HCEC 1CT (cell line): ENCODE data around the gene CELSR2.

Experiments
- DNase-seq: peaks from one replicate; pipeline ENCODE4 v3.0.0-alpha.2; 2017

The CELSR2 gene

DNA sequence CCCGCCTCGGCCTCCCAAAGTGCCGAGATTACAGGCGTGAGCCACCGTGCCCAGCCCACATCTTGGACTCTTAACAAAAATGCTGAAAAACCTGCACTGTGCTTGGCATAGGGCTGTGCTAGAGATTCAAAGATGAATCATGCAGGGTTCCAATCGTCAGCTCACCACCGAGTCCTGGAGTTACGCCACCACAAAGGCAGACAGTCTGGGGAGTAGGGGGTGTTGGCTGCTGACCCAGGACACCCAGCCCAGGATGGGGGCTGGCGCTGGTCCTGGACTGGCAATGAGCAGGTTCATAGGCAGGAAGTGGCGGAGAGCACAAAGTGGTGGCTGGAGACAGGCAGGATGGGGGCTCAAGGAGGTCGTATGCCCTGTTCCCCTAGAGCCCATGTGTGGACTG lies 17.6 kb downstream of the CELSR2 start:
- peak; percentile 59 for DNase-seq

DNA sequence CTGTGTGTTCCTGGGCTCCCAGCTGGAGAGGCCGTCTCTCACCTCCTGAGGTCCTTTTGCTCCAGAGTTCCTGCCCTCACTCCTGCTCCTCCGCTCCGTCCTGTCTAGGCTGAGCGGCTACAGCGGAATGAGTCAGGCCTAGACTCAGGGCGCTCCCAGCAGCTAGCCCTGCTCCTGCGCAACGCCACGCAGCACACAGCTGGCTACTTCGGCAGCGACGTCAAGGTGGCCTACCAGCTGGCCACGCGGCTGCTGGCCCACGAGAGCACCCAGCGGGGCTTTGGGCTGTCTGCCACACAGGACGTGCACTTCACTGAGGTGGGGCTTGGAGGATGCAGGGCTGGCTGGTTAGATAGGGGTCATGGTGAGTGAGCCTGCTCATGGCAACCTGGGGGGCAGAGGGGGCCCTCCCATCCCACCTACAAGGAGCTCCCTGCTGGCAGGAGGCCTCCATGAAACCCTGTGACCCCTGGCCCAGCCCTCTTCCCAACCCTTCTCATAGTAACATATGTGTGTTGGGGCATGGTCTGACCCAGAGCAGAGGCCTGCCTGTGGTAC lies 18.5 kb downstream of the CELSR2 start:
- DNase-seq = no peak

DNA sequence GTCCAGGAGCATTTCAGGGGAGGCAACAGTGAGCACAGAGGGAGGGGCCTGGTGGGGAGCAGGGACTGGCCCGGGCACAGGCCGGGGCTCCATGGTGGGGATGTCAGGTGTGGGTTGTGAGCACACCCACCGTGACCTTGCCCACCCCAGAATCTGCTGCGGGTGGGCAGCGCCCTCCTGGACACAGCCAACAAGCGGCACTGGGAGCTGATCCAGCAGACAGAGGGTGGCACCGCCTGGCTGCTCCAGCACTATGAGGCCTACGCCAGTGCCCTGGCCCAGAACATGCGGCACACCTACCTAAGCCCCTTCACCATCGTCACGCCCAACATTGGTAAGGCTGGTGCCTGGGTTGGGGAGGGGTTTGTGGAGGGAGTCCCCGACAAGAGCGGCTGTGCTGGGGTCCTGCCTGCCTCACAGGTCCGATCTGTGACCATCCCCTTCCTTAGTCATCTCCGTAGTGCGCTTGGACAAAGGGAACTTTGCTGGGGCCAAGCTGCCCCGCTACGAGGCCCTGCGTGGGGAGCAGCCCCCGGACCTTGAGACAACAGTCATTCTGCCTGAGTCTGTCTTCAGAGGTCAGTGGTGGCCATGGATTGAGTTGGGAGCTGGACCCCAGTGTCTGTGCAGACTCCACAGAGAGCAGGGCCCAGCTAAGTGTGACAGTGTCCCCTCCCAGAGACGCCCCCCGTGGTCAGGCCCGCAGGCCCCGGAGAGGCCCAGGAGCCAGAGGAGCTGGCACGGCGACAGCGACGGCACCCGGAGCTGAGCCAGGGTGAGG lies 19.3 kb downstream of the CELSR2 start:
- DNase-seq = no peak

DNA sequence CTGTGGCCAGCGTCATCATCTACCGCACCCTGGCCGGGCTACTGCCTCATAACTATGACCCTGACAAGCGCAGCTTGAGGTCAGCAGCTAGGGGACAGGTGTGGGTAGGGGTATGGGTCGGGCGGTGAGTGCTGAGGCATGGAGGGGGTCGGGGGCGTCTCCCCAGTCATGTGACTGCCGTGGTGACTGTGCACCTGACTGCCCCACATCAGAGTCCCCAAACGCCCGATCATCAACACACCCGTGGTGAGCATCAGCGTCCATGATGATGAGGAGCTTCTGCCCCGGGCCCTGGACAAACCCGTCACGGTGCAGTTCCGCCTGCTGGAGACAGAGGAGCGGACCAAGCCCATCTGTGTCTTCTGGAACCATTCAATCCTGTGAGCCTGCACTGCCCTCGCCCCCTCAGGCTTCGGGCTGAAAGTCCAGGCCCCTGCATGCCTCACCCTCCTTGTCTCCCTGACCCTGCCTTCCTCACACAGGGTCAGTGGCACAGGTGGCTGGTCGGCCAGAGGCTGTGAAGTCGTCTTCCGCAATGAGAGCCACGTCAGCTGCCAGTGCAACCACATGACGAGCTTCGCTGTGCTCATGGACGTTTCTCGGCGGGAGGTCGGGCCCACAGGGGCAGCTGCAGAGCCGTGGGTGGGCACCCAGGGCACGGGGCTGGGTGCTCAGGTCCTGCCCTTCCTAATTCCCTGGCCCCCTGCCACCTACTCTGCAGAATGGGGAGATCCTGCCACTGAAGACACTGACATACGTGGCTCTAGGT lies 20.1 kb downstream of the CELSR2 start:
- no peak for DNase-seq

DNA sequence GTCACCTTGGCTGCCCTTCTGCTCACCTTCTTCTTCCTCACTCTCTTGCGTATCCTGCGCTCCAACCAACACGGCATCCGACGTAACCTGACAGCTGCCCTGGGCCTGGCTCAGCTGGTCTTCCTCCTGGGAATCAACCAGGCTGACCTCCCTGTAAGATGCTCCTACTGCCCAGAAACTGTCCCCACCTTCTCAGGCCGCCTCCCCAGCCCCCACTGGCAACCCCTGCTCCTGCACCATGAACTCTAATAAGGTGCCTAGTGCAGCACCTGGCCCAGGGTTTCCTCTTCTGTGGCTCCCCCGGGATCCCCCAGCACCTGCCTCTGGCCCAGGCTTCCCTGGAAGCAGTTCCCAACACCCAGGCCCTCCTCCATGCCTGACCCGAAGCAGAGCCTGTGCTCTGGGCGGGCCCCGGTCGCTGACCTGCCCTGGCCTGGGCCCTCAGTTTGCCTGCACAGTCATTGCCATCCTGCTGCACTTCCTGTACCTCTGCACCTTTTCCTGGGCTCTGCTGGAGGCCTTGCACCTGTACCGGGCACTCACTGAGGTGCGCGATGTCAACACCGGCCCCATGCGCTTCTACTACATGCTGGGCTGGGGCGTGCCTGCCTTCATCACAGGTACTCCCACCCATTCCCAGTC lies 20.8 kb downstream of the CELSR2 start:
- DNase-seq = no peak

DNA sequence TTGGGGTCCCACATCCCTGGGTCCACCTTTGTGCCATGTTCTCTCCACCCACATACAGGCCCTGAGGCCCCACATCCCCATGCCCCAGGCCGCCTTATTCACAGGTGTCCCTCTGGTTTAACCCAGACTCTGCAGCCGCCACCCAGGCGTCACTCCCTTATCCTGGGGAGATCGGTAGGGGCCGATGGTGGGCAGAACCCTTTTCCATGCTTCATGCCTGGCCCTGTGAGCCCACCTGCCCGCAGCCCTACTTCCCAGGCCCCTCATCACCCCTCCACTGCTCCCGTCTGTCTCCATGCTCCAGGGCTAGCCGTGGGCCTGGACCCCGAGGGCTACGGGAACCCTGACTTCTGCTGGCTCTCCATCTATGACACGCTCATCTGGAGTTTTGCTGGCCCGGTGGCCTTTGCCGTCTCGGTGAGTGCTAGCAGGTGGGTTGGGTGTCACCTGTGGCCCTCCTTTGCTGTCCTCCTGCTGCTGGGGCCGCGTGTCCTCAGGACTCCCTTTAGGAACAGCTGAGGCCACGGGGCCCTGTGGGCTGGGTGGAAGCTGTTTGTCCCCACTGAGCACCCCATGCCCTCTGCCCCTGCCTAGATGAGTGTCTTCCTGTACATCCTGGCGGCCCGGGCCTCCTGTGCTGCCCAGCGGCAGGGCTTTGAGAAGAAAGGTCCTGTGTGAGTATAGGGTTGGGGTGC lies 21.4 kb downstream of the CELSR2 start:
- DNase-seq = no peak

DNA sequence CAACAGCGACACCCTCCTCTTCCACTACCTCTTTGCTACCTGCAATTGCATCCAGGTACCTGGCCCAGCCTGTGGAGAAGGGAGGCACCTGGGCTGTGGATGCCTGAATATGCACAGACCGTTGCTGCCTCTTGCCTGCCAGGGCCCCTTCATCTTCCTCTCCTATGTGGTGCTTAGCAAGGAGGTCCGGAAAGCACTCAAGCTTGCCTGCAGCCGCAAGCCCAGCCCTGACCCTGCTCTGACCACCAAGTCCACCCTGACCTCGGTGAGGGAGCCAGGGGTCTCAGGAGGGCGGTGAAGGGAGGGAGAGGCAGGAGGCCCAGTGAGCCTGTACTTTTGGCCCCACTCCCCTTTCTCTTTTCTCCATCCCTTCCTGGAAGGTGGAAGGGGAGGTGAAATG lies 22.1 kb downstream of the CELSR2 start:
- no peak for DNase-seq

DNA sequence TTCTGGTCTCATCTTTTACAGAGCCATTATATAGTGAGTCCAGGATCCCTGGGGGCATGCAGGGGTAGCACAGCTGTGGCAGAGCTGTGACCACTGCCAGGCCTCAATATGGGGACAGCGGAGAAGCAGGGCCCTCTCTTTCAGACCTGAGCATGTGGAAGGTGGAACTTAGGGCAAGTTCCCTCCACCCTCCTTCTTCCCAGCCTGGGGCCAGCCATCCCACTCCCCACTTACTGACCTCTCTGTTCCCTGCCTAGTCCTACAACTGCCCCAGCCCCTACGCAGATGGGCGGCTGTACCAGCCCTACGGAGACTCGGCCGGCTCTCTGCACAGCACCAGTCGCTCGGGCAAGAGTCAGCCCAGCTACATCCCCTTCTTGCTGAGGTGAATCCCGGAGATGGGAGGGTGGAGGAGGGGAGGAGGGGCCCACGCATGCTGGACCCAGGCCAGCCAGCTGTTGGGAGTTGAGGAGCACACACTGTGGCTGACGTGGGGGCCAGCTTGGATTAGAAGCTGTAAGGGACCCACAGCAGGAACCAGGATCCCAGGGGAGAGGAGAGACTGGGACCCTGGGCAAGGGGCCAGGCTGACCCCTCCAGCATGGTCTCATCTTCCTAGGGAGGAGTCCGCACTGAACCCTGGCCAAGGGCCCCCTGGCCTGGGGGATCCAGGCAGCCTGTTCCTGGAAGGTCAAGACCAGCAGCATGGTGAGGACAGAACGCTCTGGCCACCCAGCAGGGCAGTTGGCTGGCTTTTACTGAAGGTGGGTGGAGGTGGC lies 22.9 kb downstream of the CELSR2 start:
- DNase-seq = no peak

DNA sequence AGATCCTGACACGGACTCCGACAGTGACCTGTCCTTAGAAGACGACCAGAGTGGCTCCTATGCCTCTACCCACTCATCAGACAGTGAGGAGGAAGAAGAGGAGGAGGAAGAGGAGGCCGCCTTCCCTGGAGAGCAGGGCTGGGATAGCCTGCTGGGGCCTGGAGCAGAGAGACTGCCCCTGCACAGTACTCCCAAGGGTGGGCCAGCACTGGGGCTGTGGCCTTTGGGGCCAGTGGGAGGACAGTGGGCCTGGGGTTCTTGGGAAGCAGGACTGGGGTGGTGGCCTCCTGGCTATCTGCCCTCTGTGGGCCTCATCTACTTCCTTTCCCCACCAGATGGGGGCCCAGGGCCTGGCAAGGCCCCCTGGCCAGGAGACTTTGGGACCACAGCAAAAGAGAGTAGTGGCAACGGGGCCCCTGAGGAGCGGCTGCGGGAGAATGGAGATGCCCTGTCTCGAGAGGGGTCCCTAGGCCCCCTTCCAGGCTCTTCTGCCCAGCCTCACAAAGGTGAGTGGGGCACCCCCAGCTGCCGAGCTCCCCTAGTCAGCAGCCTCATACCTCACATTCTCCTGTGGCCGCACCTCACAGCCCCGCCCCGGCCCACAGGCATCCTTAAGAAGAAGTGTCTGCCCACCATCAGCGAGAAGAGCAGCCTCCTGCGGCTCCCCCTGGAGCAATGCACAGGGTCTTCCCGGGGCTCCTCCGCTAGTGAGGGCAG lies 23.6 kb downstream of the CELSR2 start:
- DNase-seq = no peak

DNA sequence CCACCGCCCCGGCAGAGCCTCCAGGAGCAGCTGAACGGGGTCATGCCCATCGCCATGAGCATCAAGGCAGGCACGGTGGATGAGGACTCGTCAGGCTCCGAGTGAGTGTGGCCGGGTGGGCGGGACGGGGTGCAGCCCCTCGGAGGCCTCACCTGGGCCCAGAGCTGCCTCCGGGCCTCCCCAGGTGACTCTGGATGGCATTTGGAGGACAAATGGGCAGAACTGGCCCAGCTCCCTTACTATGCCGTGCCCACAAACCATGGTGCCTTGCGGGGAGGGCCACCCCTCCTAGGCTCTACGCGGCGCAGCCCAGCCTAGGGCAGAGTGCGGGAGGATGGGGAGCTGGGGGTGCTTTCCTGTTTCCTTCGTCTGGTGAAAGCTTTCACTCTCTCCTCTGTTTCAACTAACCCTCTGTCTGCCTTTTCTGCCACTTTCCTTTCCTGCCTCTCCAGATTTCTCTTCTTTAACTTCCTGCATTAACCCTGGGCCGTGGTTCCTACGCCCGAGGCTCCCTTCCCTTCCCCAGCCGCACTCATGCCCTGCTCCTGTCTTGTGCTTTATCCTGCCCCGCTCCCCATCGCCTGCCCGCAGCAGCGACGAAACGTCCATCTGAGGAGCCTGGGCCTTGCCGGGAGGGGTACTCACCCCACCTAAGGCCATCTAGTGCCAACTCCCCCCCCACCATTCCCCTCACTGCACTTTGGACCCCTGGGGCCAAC lies 24.4 kb downstream of the CELSR2 start:
- DNase-seq = no peak

DNA sequence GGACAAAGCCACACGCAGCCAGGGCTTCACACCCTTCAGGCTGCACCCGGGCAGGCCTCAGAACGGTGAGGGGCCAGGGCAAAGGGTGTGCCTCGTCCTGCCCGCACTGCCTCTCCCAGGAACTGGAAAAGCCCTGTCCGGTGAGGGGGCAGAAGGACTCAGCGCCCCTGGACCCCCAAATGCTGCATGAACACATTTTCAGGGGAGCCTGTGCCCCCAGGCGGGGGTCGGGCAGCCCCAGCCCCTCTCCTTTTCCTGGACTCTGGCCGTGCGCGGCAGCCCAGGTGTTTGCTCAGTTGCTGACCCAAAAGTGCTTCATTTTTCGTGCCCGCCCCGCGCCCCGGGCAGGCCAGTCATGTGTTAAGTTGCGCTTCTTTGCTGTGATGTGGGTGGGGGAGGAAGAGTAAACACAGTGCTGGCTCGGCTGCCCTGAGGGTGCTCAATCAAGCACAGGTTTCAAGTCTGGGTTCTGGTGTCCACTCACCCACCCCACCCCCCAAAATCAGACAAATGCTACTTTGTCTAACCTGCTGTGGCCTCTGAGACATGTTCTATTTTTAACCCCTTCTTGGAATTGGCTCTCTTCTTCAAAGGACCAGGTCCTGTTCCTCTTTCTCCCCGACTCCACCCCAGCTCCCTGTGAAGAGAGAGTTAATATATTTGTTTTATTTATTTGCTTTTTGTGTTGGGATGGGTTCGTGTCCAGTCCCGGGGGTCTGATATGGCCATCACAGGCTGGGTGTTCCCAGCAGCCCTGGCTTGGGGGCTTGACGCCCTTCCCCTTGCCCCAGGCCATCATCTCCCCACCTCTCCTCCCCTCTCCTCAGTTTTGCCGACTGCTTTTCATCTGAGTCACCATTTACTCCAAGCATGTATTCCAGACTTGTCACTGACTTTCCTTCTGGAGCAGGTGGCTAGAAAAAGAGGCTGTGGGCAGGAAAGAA lies 25.5 kb downstream of the CELSR2 start:
- DNase-seq = peak; percentile 44

DNA sequence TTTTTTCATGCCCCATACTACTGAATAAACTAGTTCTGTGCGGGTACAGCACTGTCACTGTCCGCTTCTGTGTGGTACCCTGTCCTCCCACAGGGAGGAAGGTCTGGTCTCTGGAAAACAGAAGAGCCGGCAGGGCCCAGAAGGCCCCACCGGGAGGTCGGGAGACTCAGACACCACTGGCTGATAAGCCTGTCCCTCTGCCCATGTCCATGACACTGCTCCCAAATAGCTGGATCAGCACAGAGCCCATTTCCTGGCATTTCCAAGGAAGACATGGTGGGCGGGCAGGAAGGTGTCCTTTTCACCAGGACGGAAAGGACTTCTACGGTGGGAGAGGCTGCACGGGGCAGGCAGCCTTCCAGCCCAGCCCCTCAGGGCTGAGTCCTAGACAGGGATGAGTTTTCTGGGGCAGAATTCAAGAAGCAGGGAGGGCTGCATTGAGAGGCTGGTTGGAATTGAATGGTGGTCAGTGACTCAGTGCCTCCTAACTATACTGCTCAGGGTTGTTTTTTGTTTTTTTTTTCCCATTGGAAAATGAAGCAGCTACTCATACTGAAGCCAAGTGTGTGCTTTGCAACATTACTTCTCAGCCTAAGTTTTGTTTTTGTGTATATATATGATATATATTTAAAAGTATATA lies 26.5 kb downstream of the CELSR2 start:
- DNase-seq = no peak

DNA sequence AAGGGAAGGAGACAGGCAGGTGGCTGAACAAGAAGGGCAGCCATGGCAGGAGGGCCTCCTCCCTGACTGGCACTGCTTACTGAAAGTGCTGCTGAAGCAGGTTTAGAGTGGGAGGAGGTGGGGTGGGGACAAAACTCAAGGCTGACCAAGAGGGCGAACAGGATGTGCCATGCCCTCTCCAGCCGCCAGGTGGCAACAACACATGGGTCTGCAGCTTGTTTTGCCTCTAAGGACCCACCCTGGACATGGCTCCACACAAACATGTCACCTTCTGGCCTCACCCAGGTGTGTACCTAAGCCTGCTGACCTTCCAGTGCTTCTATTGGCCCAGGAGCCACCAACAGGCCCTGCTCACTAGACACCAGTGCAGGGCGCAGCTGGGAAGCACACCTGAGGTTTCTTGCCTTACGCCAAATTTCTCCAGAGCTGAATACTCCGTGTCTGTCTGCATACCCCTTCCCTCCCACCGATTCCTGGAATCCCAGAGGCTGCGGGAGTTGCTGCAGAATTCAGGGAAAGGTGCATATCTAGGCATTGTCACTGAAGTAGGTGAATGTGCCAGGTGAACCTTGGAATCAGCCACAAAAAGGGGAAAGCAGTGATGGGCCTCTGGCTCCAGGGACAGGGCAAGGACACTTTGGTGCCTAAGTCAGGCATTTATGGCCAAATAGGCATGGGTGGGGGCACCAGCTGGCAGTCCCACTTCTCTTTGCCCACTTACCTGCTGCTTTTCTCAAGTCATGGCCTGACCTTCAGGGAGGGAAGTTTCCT lies 28.3 kb downstream of the CELSR2 start:
- peak; percentile 50 for DNase-seq

DNA sequence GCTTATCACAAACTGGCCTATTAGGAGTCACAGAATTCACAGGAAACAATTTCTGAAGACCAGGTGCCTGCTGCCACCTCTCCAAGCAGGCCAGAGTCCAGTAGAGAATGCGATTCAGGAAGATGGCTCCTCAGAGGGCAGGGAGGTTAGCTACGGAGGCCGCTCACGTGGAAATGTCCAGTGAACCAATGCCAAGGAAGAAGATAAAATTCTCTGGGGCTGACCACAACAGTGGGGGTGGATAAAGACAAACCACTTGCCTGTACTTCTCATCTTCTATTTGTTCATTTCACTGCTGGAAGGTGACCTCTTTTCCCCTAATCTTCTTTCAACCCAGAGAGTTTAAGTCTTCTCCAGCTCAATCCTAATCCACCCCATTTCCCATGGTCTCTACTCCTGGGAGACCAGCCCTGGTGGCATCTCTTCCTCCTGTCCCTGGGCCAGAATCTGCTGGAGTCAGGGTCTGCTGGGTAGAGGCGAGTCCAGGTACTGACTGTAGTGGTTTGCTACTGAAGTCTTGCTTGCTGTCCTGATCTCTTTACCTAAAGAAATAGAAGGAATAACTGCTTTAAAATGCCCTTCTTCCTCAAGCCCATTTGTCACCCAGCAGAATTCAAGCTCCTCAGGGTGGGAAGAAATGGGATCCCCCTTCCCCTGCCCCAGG lies 30.4 kb downstream of the CELSR2 start:
- DNase-seq = no peak

DNA sequence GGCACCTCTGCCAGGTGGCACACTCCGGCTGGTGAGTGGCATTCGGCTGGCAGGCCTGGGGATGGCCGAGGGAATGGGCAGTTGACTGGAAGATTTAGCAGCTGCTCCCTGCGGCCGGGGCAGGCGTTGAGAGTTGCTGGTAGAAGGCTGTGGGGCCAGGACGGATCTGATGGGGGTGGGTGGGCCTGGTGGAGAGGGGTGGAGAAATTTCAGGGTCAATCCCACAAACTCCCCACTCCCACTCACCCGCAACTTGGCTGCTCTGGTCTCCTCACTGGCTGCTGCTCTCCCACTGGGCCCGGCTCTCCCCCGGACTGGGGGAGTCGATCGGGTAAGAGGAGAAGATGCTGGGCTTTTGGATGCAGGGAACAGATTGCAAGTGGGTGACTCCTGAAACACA lies 31.5 kb downstream of the CELSR2 start:
- no peak for DNase-seq

DNA sequence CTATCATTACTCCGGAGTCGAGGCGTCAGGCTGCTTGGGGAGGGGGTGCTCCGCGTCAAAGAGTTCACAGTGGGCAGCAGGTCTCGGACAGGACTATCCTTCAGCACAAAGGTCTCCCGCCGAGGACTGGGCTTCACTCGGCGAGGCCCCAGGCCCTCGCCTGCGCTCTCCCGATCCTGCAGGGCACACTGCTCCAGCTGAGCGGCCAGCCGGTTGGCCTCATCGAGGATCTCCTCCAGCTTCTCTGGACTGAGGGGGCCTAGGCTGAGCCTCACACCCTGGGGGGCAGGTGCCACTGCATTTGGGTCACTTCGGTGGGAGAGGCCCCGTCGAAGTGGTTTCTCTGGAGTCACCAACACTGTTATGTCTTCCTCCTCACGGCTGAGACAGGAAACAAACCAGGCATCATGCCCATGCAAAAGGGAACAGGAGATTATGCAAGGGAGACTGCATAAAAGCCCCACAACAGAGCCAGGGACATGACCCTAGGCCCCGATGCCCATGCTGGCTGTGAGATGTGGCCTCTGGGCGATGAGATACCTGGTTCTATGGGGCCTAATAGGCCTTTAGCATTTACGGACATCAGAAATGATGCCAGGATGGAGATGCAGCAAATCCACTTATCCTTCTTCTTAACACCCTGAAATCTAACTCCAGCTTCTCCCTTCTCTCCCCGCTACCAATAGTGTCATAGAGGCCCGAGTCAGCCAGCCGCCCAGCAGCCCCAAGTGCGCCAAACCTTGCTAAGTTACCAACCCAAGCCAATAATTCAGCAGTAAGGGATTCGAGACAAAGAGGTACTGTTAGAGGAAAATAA lies 32.5 kb downstream of the CELSR2 start:
- no peak for DNase-seq

DNA sequence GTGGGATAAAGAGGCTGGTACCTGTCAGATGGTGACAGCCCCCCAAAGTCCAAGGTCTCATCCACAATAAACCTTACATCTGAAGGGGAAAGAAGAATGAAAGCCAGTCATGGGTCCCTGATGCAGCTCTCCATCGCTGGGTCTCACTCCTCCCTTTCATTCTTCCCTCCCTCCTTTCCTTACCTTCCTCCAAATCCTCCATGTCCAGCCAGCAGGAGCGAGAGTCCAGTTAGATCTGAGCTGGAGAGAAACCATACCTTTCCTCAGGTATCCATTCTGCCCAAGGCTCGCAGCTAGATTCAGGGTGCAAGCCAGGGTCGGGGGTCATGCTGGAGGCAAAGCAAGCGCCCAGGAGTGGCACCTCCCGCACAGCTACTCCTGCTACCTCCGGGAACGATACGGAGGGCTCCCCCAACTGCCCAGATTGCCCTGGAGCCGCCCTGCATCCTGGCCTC lies 33.2 kb downstream of the CELSR2 start:
- DNase-seq = no peak
